Astrocyte of the cerebellum (primary cell): ENCODE measurements around the gene TFAP2E.

Experiments
- DNase-seq: peaks from one replicate; pipeline ENCODE4 v3.0.0-alpha.2; 2011; ENCODE audit warnings: low read depth
- H3K4me3 ChIP-seq: 2 replicates; pipeline ENCODE4 v1.5.1; 2011; ENCODE audit warnings: mild to moderate bottlenecking, low read depth, low read length, moderate library complexity
- in situ Hi-C: cut with HindIII; loops from 2 replicates; pipeline ENCODE4 v1.10.0; 2017; ENCODE audit warnings: low sequenced_read_pairs
- TF ChIP-seq, protein P1 (sequence below): IDR thresholded peaks from 2 replicates; pipeline ENCODE4 v1.5.1; 2012; ENCODE audit warnings: low read length, low read depth, moderate library complexity, mild to moderate bottlenecking; ENCODE audit errors: missing control alignments

The TFAP2E gene

DNA sequence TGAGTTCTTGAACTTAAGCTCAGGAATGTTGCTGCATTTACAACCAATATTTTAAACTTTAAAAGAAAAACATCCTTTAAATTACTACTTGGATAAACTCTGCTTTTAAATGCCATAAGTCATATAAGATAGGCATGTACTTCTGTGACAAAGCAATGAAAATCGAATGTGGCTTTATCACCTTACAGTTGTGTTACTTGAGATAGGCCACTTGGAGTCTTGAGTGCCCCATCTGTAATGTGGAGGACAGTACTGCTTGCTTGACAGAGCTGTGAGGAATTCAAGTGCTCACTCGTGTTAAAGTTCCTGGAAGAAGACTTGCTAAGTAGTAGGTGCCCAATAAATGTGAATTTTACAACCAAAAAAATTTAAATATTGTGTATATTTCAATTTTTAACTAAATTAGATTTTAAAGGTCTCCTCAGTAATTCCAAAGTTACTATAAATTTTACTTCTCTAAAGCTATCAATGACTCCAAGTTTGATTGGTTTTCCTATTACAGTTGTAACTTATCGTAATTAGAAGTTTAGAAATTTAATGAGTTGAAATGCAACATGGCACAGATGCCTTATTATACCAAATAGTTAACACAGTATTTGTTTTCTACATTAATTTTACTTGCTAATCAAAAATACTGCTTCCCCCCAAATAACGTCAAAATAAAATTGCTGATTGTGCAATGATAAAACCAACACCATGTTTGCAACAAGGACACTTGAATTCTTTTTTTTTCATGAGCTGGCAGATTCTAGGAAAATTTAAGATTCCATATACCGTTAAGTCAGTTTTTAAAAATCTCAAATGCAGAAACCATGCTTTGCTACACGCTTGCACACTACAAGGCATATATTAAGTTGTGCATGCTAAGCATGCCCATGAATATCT lies 46.4 kb downstream of the TFAP2E start:
- TF ChIP-seq, protein P1, sequence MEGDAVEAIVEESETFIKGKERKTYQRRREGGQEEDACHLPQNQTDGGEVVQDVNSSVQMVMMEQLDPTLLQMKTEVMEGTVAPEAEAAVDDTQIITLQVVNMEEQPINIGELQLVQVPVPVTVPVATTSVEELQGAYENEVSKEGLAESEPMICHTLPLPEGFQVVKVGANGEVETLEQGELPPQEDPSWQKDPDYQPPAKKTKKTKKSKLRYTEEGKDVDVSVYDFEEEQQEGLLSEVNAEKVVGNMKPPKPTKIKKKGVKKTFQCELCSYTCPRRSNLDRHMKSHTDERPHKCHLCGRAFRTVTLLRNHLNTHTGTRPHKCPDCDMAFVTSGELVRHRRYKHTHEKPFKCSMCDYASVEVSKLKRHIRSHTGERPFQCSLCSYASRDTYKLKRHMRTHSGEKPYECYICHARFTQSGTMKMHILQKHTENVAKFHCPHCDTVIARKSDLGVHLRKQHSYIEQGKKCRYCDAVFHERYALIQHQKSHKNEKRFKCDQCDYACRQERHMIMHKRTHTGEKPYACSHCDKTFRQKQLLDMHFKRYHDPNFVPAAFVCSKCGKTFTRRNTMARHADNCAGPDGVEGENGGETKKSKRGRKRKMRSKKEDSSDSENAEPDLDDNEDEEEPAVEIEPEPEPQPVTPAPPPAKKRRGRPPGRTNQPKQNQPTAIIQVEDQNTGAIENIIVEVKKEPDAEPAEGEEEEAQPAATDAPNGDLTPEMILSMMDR = no peak
- in situ Hi-C loops = no loop called here
- no peak for DNase-seq
- H3K4me3 ChIP-seq = no peak overlapping the region

DNA sequence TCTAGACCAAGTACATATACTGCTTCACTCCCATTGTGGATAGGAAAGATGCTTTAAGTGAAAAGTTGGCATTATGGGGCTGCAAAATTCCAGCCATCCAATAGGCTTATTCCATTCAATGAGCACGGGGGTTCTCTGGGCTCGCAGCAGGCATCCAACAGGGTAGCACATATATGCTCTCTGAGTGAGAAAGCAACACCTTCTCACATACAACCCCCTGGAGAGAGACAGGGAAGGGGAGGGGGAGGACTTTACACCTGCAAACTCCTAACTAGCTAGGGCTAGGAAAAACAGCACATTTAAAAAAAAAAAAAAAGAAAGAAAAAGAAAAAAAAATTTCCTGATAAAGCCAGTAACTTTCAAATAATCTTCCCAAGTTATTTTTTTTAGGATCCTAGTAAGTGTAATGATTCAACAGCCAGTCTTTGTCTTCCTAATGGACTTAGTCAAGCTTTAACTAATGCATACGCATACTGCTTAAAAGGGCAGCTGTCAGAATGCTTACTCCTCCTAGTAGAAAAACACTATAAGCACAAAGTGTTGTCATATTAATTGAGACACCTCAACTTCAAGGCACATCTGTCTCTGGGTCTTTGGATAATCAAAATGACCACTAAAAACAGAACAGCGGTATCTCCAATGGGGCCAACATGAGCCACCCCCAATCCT lies 49.5 kb downstream of the TFAP2E start:
- DNase-seq = no peak
- TF ChIP-seq, protein P1 = no peak
- in situ Hi-C loops = no loop called here
- H3K4me3 ChIP-seq = no peak overlapping the region

DNA sequence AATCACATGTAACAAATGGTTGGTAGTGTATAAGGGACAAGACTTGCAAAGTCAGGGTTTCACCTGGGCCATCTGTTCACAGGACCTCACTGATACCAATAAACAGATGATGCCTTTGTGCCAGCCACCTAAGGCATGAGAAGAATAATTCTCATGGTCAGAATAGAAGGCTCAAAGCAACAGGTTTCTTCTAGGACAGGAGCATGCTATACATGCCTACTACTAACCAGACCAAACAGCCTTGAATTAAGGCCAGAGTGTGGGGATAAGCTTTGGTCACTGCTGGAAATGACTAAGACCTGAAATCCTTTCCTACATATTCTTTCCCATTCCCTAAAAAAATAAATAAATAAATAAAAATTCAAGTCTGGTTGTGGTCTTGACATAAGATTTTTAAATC lies 50.7 kb downstream of the TFAP2E start:
- DNase-seq = no peak
- in situ Hi-C loops = no loop called here
- no peak overlapping the region for H3K4me3 ChIP-seq
- TF ChIP-seq, protein P1 = no peak

DNA sequence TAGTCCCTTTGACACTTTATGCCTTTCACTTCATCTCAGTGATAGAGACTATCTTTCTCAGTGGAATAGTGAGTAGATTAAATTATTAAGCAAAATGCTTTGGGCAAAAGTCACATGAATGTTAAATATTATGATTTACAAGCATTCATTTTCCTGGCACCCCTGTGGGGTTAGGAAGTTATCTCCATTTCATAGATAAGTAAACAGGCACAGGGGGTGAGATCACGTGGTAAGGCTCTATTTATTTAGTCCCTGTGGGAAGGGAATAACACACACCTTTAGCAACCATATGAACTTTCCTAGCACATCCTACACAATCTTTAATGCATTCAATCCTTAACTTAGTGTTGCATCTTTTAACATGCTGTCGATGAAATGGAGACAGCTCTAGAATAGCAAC lies 55.9 kb downstream of the TFAP2E start:
- TF ChIP-seq, protein P1 = no peak
- in situ Hi-C loops = no loop called here
- H3K4me3 ChIP-seq = no peak overlapping the region
- no peak for DNase-seq

DNA sequence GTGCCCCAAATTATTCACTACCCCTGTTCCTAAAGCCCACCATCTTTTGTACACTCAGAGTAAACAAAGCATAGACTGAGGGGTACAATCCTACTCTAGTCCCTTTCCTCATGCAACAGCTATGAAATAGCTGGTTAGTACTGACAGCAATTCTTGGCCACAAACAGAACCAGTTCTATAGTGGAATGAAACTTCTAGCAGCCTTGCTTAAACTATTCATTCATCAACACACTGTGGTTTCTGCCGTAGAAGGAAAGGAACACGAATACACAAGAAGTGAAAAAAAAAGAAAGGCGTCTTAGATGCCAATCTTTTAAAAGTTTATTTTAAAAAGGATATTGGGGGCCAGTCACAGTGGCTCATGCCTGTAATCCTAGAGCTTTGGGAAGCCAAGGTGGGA lies 58.3 kb downstream of the TFAP2E start:
- in situ Hi-C loops = no loop called here
- no peak for DNase-seq
- TF ChIP-seq, protein P1 = no peak
- H3K4me3 ChIP-seq = no peak overlapping the region

DNA sequence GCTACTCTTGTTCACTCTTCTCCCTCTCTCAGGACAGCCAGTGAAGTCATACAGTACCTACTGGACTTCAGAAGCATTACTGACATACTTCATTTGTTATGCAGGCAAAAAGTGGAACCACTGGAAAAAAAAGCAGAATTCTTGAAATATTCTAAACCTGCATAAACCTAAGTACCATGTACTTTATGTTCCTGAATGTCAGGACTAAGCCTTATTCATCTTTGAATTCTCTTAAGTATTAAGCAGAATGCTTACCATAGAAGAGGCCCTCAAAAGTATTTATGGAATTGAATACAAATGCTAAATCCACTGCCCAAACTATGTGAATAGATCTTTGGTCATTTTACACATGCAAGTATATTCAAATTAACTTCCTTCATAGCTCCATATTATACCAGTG lies 60.4 kb downstream of the TFAP2E start:
- in situ Hi-C loops = no loop called here
- TF ChIP-seq, protein P1 = no peak
- no peak for DNase-seq
- H3K4me3 ChIP-seq = no peak overlapping the region
